H1 (cell line): ENCODE results near the gene JDP2. TPM values are rescaled to one million over a fixed set of nuclear protein-coding genes. Genes with fewer than 3 reads are reported as not detected.
A peak's percentile ranks its signal among the peaks of the same experiment; 100 is the strongest.

Experiments
- CTCF ChIA-PET: fragments of 300-600 bp; sonication (Branson Sonifier 250); formaldehyde crosslinking; loops from one replicate; lab custom pipeline; 2021; ENCODE audit not compliant: partially characterized antibody; lab: Charles Lee
- POLR2A ChIA-PET: fragments of 300-600 bp; sonication (Branson Sonifier 250); formaldehyde crosslinking; loops from one replicate; lab custom pipeline; 2021; ENCODE audit warnings: inconsistent platforms; ENCODE audit not compliant: partially characterized antibody; lab: Charles Lee
- DNase-seq, 2 experiments: peaks; one replicate each; pipeline versions ENCODE4 v3.0.0 to v3.0.0-alpha.2; 2010 to 2022; ENCODE audit warnings: low spot score in 2 of 2, low read depth in 1 of 2, mixed read lengths in 1 of 2
- FAIRE-seq: peaks from 2 replicates; lab custom pipeline; 2011; peaks lifted over from hg19 to GRCh38; lab: Jason Lieb, UNC
- H2AFZ ChIP-seq: 2 replicates; pipeline ENCODE4 v1.8.1; 2012; ENCODE audit warnings: low read length, inconsistent platforms
- H2AK5ac ChIP-seq: 2 replicates; pipeline ENCODE4 v1.6.1; 2013; ENCODE audit warnings: low read depth, low read length
- H2BK120ac ChIP-seq: replicated peaks from 2 replicates; pipeline ENCODE3; 2013; ENCODE audit warnings: low read depth, low read length, inconsistent platforms
- H2BK12ac ChIP-seq: 2 replicates; pipeline ENCODE4 v1.6.1; 2013; ENCODE audit warnings: low read depth, low read length
- H2BK15ac ChIP-seq: 2 replicates; pipeline ENCODE4 v1.6.1; 2013; ENCODE audit warnings: low read length
- H2BK20ac ChIP-seq: 2 replicates; pipeline ENCODE4 v1.6.1; 2013; ENCODE audit warnings: low read length
- H2BK5ac ChIP-seq: 2 replicates; pipeline ENCODE4 v1.6.1; 2013; ENCODE audit warnings: low read depth, low read length
- H3K14ac ChIP-seq: 2 replicates; pipeline ENCODE4 v1.6.1; 2013; ENCODE audit warnings: inconsistent platforms; ENCODE audit not compliant: insufficient read length
- H3K18ac ChIP-seq: 2 replicates; pipeline ENCODE4 v1.6.1; 2013; ENCODE audit warnings: low read length; ENCODE audit errors: extremely low read depth
- H3K23ac ChIP-seq: 2 replicates; pipeline ENCODE4 v1.6.1; 2013; ENCODE audit warnings: inconsistent platforms; ENCODE audit not compliant: insufficient read length
- H3K23me2 ChIP-seq: 2 replicates; pipeline ENCODE4 v1.6.1; 2013; ENCODE audit warnings: low read depth, low read length
- H3K27ac ChIP-seq: 2 replicates; pipeline ENCODE4 v1.6.1; 2011; ENCODE audit warnings: low read depth, low read length, inconsistent platforms
- H3K27me3 ChIP-seq, 4 experiments: replicated peaks in 1 of 4; 1 replicate in 1 of 4; 2 replicates in 3 of 4; pipeline versions ENCODE4 v1.6.1 to v1.8.1; 2011 to 2013; ENCODE audit warnings: low read length in 3 of 4, mild to moderate bottlenecking in 3 of 4, inconsistent platforms in 2 of 4, mixed read lengths in 2 of 4, moderate library complexity in 1 of 4; ENCODE audit not compliant: control insufficient read depth in 3 of 4, insufficient read depth in 3 of 4; ENCODE audit errors: extremely low read depth in 1 of 4
- H3K36me3 ChIP-seq, 4 experiments: 2 replicates each; pipeline versions ENCODE4 v1.6.1 to v1.8.1; 2011 to 2013; ENCODE audit warnings: mild to moderate bottlenecking in 4 of 4, low read length in 3 of 4, moderate library complexity in 2 of 4, control low read depth in 1 of 4, inconsistent platforms in 1 of 4; ENCODE audit not compliant: insufficient read depth in 4 of 4, control insufficient read depth in 2 of 4
- H3K4ac ChIP-seq: replicated peaks from 2 replicates; pipeline ENCODE3; 2013; ENCODE audit warnings: low read length, low read depth, mixed read lengths, inconsistent platforms; ENCODE audit not compliant: insufficient read length
- H3K4me1 ChIP-seq, 4 experiments: replicated peaks in 1 of 4; 1 replicate in 1 of 4; 2 replicates in 3 of 4; pipeline versions ENCODE4 v1.6.1 to v1.8.1; 2011 to 2013; ENCODE audit warnings: low read length in 3 of 4, inconsistent platforms in 2 of 4, mixed read lengths in 1 of 4; ENCODE audit not compliant: insufficient read depth in 4 of 4, control insufficient read depth in 3 of 4
- H3K4me2 ChIP-seq, 2 experiments: 2 replicates each; pipeline versions ENCODE4 v1.6.1 to v1.8.1; 2011 to 2013; ENCODE audit warnings: low read depth in 2 of 2, low read length in 2 of 2, control low read depth in 1 of 2, inconsistent platforms in 1 of 2, mild to moderate bottlenecking in 1 of 2; ENCODE audit not compliant: insufficient read depth in 1 of 2
- H3K4me3 ChIP-seq, 4 experiments: fragments of 200-600, 300-600 bp in 1 of 4; sonication (generic), shearing (Covaris generic), sonication (Bioruptor Twin) in 1 of 4; 2 replicates each; pipeline versions ENCODE4 v1.5.1 to v1.8.1; 2011 to 2016; ENCODE audit warnings: low read length in 4 of 4, low read depth in 3 of 4, control low read depth in 2 of 4, inconsistent platforms in 2 of 4, mild to moderate bottlenecking in 2 of 4, mixed read lengths in 1 of 4, moderate library complexity in 1 of 4; ENCODE audit not compliant: insufficient read depth in 2 of 4; ENCODE audit errors: extremely low read depth in 1 of 4
- H3K56ac ChIP-seq: replicated peaks from 2 replicates; pipeline ENCODE3; 2013; ENCODE audit warnings: low read depth, mild to moderate bottlenecking, mixed read lengths, low read length, inconsistent platforms; ENCODE audit not compliant: insufficient read length
- H3K79me1 ChIP-seq: 2 replicates; pipeline ENCODE4 v1.6.1; 2013; ENCODE audit warnings: low read depth, low read length, control low read depth
- H3K79me2 ChIP-seq, 2 experiments: 2 replicates each; pipeline versions ENCODE4 v1.6.1 to v1.8.1; 2012 to 2013; ENCODE audit warnings: low read length in 2 of 2, mild to moderate bottlenecking in 2 of 2, inconsistent platforms in 1 of 2; ENCODE audit not compliant: insufficient read depth in 2 of 2, control insufficient read depth in 1 of 2
- H3K9ac ChIP-seq, 4 experiments: replicated peaks in 1 of 4; 1 replicate in 1 of 4; 2 replicates in 3 of 4; pipeline versions ENCODE4 v1.6.1 to v1.8.1; 2011 to 2013; ENCODE audit warnings: low read depth in 3 of 4, low read length in 3 of 4, control low read depth in 2 of 4, mild to moderate bottlenecking in 2 of 4, moderate library complexity in 2 of 4, inconsistent platforms in 1 of 4; ENCODE audit errors: extremely low read depth in 1 of 4
- H3K9me3 ChIP-seq, 2 experiments: 2 replicates each; pipeline versions ENCODE4 v1.6.1 to v1.8.1; 2012 to 2013; ENCODE audit warnings: mild to moderate bottlenecking in 2 of 2, moderate library complexity in 2 of 2, control low read depth in 1 of 2, inconsistent platforms in 1 of 2, low read depth in 1 of 2, low read length in 1 of 2, mixed read lengths in 1 of 2; ENCODE audit not compliant: insufficient read depth in 2 of 2
- H4K20me1 ChIP-seq, 2 experiments: replicated peaks in 1 of 2; 2 replicates each; pipeline versions ENCODE3 to v1.8.1; 2011 to 2013; ENCODE audit warnings: inconsistent platforms in 2 of 2, low read length in 2 of 2, mild to moderate bottlenecking in 1 of 2; ENCODE audit not compliant: insufficient read depth in 2 of 2, control insufficient read depth in 1 of 2
- H4K5ac ChIP-seq: 2 replicates; pipeline ENCODE4 v1.6.1; 2013; ENCODE audit warnings: low read length, low read depth, mixed read lengths, inconsistent platforms; ENCODE audit not compliant: insufficient read length
- H4K8ac ChIP-seq: 2 replicates; pipeline ENCODE4 v1.8.0; 2013; ENCODE audit warnings: mild to moderate bottlenecking, moderate library complexity, low read length, inconsistent platforms; ENCODE audit not compliant: insufficient read depth; ENCODE audit errors: extremely low read depth
- H4K91ac ChIP-seq: replicated peaks from 2 replicates; pipeline ENCODE3; 2013; ENCODE audit warnings: low read length, mixed read lengths, inconsistent platforms; ENCODE audit not compliant: insufficient read length
- EP300 ChIP-seq, 2 experiments: IDR thresholded peaks; 1 replicate in 1 of 2; 2 replicates in 1 of 2; pipeline ENCODE4 v1.6.1; 2011 to 2012; ENCODE audit warnings: low read depth in 2 of 2, low read length in 2 of 2, mild to moderate bottlenecking in 2 of 2, borderline replicate concordance in 1 of 2, inconsistent platforms in 1 of 2, moderate library complexity in 1 of 2
- POU5F1 ChIP-seq: IDR thresholded peaks from 2 replicates; pipeline ENCODE4 v1.6.1; 2011; ENCODE audit warnings: low read depth, mild to moderate bottlenecking, low read length, moderate library complexity
- RAD21 ChIP-seq, 2 experiments: IDR thresholded peaks in 1 of 2; conservative IDR thresholded peaks in 1 of 2; 2 replicates each; pipeline ENCODE4 v1.6.1; 2011; ENCODE audit warnings: low read depth in 2 of 2, low read length in 2 of 2, improper control_type of control experiment in 1 of 2, inconsistent platforms in 1 of 2, mild to moderate bottlenecking in 1 of 2, moderate library complexity in 1 of 2
- SP1 ChIP-seq: IDR thresholded peaks from 2 replicates; pipeline ENCODE4 v1.6.1; 2011; ENCODE audit warnings: low read depth, low read length
- WGBS, 2 experiments: shearing (Covaris generic) in 1 of 2; methylation state at CpG; one replicate each; pipeline versions ENCODE4 v1.1.6 to v1.1.7; 2013 to 2015; ENCODE audit warnings: low lambda C conversion rate in 2 of 2, mixed read lengths in 2 of 2, inconsistent platforms in 1 of 2, low coverage in 1 of 2, missing lambda C conversion rate in 1 of 2; ENCODE audit not compliant: insufficient replicate concordance in 2 of 2, insufficient coverage in 1 of 2, insufficient read length in 1 of 2; ENCODE audit errors: extremely low coverage in 1 of 2, missing lambda C conversion rate in 1 of 2; 5-methylcytosine and 5-hydroxymethylcytosine counted together
- polyA plus RNA-seq, 7 experiments: library from polyadenylated mRNA; depleted of rRNA in 3 of 7; stranded (reverse) in 5 of 7; unstranded in 2 of 7; fragments of >200 nt in 5 of 7; fragments of 200-250 nt in 2 of 7; gene quantifications; 1 replicate in 5 of 7; 2 replicates in 1 of 7; 4 replicates in 1 of 7; pipeline versions ENCODE4 v1.2.1 to v1.2.3, GENCODE V29; 2011 to 2013; ENCODE audit warnings: missing spikeins in 2 of 7, mixed read lengths in 2 of 7
- total RNA-seq: library from RNA; stranded (reverse); fragmentation: NEBNext Ultra II Directional; extraction: Animal tissue kit (Norgen Biotek cat#: 25700); gene quantifications from 2 replicates; pipeline ENCODE4 v1.2.1, GENCODE V29; 2021
- TF ChIP-seq, protein P1 (sequence below): IDR thresholded peaks from 2 replicates; pipeline ENCODE4 v1.6.1; 2012; ENCODE audit warnings: low read length, inconsistent platforms

The JDP2 gene
- total and polyA plus RNA-seq, 2 of the 8 experiments (the other 6 are each of a cell fraction or from before 2014, with no cell fraction given), result 8.9 to 27.2 TPM

GRCh38 chr14:75401361-75401760, 26.5 kb upstream of the JDP2 start:
- Histone ChIP-seq H2BK5ac (no peak overlapping the region), H2BK20ac (no peak overlapping the region), H4K8ac (no peak overlapping the region), H3K9ac (no peak overlapping the region), H3K18ac (no peak overlapping the region), H4K5ac (no peak overlapping the region), H3K36me3 (no peaks in the 10 kb centered on the region), H3K4me2 (no peak overlapping the region), H3K4me3 (no peak overlapping the region), H2BK15ac (no peak overlapping the region), H3K27ac (no peak overlapping the region), H3K4ac (no peak overlapping the region), H4K91ac (no peak overlapping the region), H3K27me3 (peaks cover 0 to 2% (median under 1%) of the 10 kb centered on the region in 4 experiments; a peak in 1 of 7 replicates), H3K9me3 (0 out of 4 replicates have a peak, but pooled peaks cover 0 to 7% of the 10 kb centered on the region in 2 experiments), H3K79me1 (no peaks in the 10 kb centered on the region), H3K23ac (no peak overlapping the region), H3K56ac (no peak overlapping the region), H3K79me2 (no peaks in the 10 kb centered on the region), H2BK12ac (no peak overlapping the region), H3K23me2 (no peaks in the 10 kb centered on the region), H3K4me1 (peaks cover 0 to 5% (median 0%) of the 10 kb centered on the region in 4 experiments; a peak in 3 of 7 replicates), H2AK5ac (no peak overlapping the region), H4K20me1 (no peaks in the 10 kb centered on the region), H2BK120ac (no peak overlapping the region), H2AFZ (peak overlapping the region; percentile 16; the same call in 1 of the 2 replicates), H3K14ac (no peak overlapping the region)
- TF ChIP-seq EP300 (IDR thresholded peaks at IDR 0.05; ENCODE audit: borderline replicate concordance in 1 of 2, low read depth in 2 of 2, low read length in 2 of 2) (peak in 1 of 2 experiments; percentile 75; a peak in 1 of 3 replicates), SP1 (0 out of 2 replicates have a peak, but pooled peaks have one; percentile 54), POU5F1 (no peak), RAD21 (IDR thresholded peaks at IDR 0.05 in 1 of 2, conservative IDR thresholded peaks at IDR 0.05 in 1 of 2; ENCODE audit: low read depth in 2 of 2, low read length in 2 of 2) (0 out of 4 replicates have a peak, but pooled peaks of 1 of the 2 experiments have one; percentile 6)
- TF ChIP-seq, protein P1, sequence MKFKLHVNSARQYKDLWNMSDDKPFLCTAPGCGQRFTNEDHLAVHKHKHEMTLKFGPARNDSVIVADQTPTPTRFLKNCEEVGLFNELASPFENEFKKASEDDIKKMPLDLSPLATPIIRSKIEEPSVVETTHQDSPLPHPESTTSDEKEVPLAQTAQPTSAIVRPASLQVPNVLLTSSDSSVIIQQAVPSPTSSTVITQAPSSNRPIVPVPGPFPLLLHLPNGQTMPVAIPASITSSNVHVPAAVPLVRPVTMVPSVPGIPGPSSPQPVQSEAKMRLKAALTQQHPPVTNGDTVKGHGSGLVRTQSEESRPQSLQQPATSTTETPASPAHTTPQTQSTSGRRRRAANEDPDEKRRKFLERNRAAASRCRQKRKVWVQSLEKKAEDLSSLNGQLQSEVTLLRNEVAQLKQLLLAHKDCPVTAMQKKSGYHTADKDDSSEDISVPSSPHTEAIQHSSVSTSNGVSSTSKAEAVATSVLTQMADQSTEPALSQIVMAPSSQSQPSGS, result no peak
- 55 to 100% methylated on average over 1 to 10 of the region's 10 CpGs for WGBS, 2 experiments
- ChIA-PET POLR2A (no interaction called here), CTCF (interaction anchor here (1.1 to 1.7 kb wide), 5 partner anchors 8 to 313 kb away, joined by 3 read pairs; no protein-coding TSS in a partner anchor)
- DNase-seq (no peak), FAIRE-seq (peak; percentile 69)
